ENCODE measurements around the gene CHD8. TPM values are rescaled to one million over a fixed set of nuclear protein-coding genes. Genes with fewer than 3 reads are reported as not detected.
"Not testable (repeated sequence)": the region's sequence is repeated elsewhere in the genome, so short reads cannot be mapped to it uniquely, and the experiment has no call there.

CHD8 gene
- total RNA-seq, 4 donors from 2014 or later, result 47.4 to 59.0 (median 53.3) TPM

GRCh38 chr14:21383848-21384493 is 72.0 kb downstream of the CHD8 start, which contains the start of gene SUPT16H:
SUPT16H (minus strand) TSS chr14:21384019; CDS start chr14:21383927, 92 bp downstream.
- H3K36me3 ChIP-seq, result peaks cover 0 to 40% of the 10 kb centered on the region in 2 donors
- no peaks in the 10 kb centered on the region for H3K27me3 ChIP-seq
- H3K27ac ChIP-seq, result peak within 1 kb of the TSS; percentile 74 to 91 (median 90)
- H3K9me3 ChIP-seq, result no peaks in the 10 kb centered on the region
- peaks cover 0 to 48% (median 6%) of the 10 kb centered on the region in 3 donors for H3K4me1 ChIP-seq
- peak in 2 of 4 experiments; percentile 8 to 16 for TF ChIP-seq CTCF (IDR thresholded peaks at IDR 0.05)
- TF ChIP-seq POLR2A (IDR thresholded peaks at IDR 0.05), result peak in 1 of 2 donors; percentile 40
- peak; percentile 69 for TF ChIP-seq POLR2AphosphoS5 (IDR thresholded peaks at IDR 0.05)
- TF ChIP-seq EP300 (IDR thresholded peaks at IDR 0.05), result no peak
- H3K4me3 ChIP-seq, result peak within 1 kb of the TSS; percentile 70
- WGBS, 2 donors (ENCODE audit: low coverage in 1 of 2), result 0% methylated on average over 6 to 37 of the region's 54 CpGs
- peak; percentile 98 for ATAC-seq

GRCh38 chr14:21382886-21383847 is 72.8 kb downstream of the CHD8 start:
- TF ChIP-seq POLR2A (IDR thresholded peaks at IDR 0.05) (no peak), CTCF (IDR thresholded peaks at IDR 0.05) (no peak)
- WGBS, 2 donors (ENCODE audit: low coverage in 1 of 2), result 0 to 1% methylated on average over 29 to 39 of the region's 39 CpGs
- ATAC-seq, result no peak
- H3K9me3 ChIP-seq, result no peaks in the 10 kb centered on the region
- peaks cover 0 to 50% (median 6%) of the 10 kb centered on the region in 3 donors for H3K4me1 ChIP-seq
- H3K4me3 ChIP-seq, result peak overlapping the region; percentile 70
- H3K36me3 ChIP-seq, result peaks cover 0 to 31% of the 10 kb centered on the region in 2 donors
- H3K27me3 ChIP-seq, result no peaks in the 10 kb centered on the region
- peak overlapping the region; percentile 70 to 91 (median 90) for H3K27ac ChIP-seq

GRCh38 chr14:21382095-21382494 is 73.8 kb downstream of the CHD8 start:
- Histone ChIP-seq H3K4me3 (no peak overlapping the region), H3K36me3 (peaks cover 0 to 26% of the 10 kb centered on the region in 2 donors), H3K4me1 (peaks cover 0 to 50% (median 6%) of the 10 kb centered on the region in 3 donors), H3K27ac (no peak overlapping the region), H3K9me3 (no peaks in the 10 kb centered on the region), H3K27me3 (no peaks in the 10 kb centered on the region)
- no peak for ATAC-seq
- no peak for TF ChIP-seq EP300 (IDR thresholded peaks at IDR 0.05)
- no peak for TF ChIP-seq CTCF (IDR thresholded peaks at IDR 0.05)
- no peak for TF ChIP-seq POLR2AphosphoS5 (IDR thresholded peaks at IDR 0.05)
- TF ChIP-seq POLR2A (IDR thresholded peaks at IDR 0.05), result no peak

- Histone ChIP-seq H3K27ac (no peak overlapping the region), H3K4me1 (peaks cover 0 to 42% (median 2%) of the 10 kb centered on the region in 3 donors), H3K4me3 (no peak overlapping the region), H3K36me3 (peaks cover 0 to 6% of the 10 kb centered on the region in 2 donors), H3K9me3 (no peaks in the 10 kb centered on the region), H3K27me3 (no peaks in the 10 kb centered on the region)
- TF ChIP-seq POLR2AphosphoS5 (IDR thresholded peaks at IDR 0.05), result no peak
- no peak for TF ChIP-seq POLR2A (IDR thresholded peaks at IDR 0.05)
- no peak for TF ChIP-seq EP300 (IDR thresholded peaks at IDR 0.05)
- no peak for ATAC-seq
- 60 to 84% methylated on average over 1 to 6 of the region's 6 CpGs for WGBS, 2 donors (ENCODE audit: low coverage in 1 of 2)
Observed at GRCh38 chr14:21379338-21379737, 76.6 kb downstream of the CHD8 start.

- Histone ChIP-seq H3K36me3 (peaks cover 2 to 49% of the 10 kb centered on the region in 2 donors), H3K27me3 (no peaks in the 10 kb centered on the region), H3K4me1 (peaks cover 0 to 1% (median 0%) of the 10 kb centered on the region in 3 donors), H3K9me3 (no peaks in the 10 kb centered on the region), H3K4me3 (no peak overlapping the region), H3K27ac (no peak overlapping the region)
- no peak for ATAC-seq
- WGBS, 2 donors (ENCODE audit: low coverage in 1 of 2), result 82 to 100% methylated on average over 1 of the region's 1 CpG
- no peak for TF ChIP-seq POLR2A (IDR thresholded peaks at IDR 0.05)
- TF ChIP-seq EP300 (IDR thresholded peaks at IDR 0.05), result no peak
- TF ChIP-seq CTCF (IDR thresholded peaks at IDR 0.05), result no peak
- TF ChIP-seq POLR2AphosphoS5 (IDR thresholded peaks at IDR 0.05), result no peak
Observed at GRCh38 chr14:21373980-21374379, 81.9 kb downstream of the CHD8 start.

GRCh38 chr14:21372814-21373213 is 83.1 kb downstream of the CHD8 start:
- not testable (repeated sequence) for ATAC-seq, H3K9me3 ChIP-seq, H3K27me3 ChIP-seq, H3K4me3 ChIP-seq, H3K4me1 ChIP-seq, H3K27ac ChIP-seq
- 100% methylated on average over 1 of the region's 1 CpG; no CpG with 5 or more reads in 1 of the 2 donors for whole genome bisulfite sequencing, 2 donors (ENCODE audit: low coverage in 1 of 2)
- H3K36me3 ChIP-seq, result peaks cover 6 to 59% of the 10 kb centered on the region in 2 donors
